ENCODE measurements around the gene CDC42EP2. TPM values are rescaled to one million over a fixed set of nuclear protein-coding genes. Genes with fewer than 3 reads are reported as not detected.

Gene CDC42EP2
- total RNA-seq, 1 donor from 2014 or later: 37.7 TPM

GRCh38 chr11:65277631-65278277 is 36.9 kb upstream of the CDC42EP2 start:
- Mint-ChIP-seq H3K27me3 (ENCODE audit: unreplicated experiment) (no peaks in the 10 kb centered on the region), H3K27ac (ENCODE audit: unreplicated experiment) (no peak overlapping the region), H3K4me1 (ENCODE audit: unreplicated experiment) (peaks cover 36% of the 10 kb centered on the region), H3K9me3 (ENCODE audit: unreplicated experiment) (no peaks in the 10 kb centered on the region), H3K4me3 (ENCODE audit: unreplicated experiment) (no peak overlapping the region), H3K36me3 (ENCODE audit: low read depth, unreplicated experiment) (peaks cover 10% of the 10 kb centered on the region)
- DNase-seq (ENCODE audit: low spot score): no peak
- TF ChIP-seq CTCF (IDR thresholded peaks at IDR 0.05; ENCODE audit: unreplicated experiment): no peak

GRCh38 chr11:65278356-65278755 is 36.3 kb upstream of the CDC42EP2 start:
- peaks cover 36% of the 10 kb centered on the region for H3K4me1 Mint-ChIP-seq (ENCODE audit: unreplicated experiment)
- H3K36me3 Mint-ChIP-seq (ENCODE audit: low read depth, unreplicated experiment): peaks cover 10% of the 10 kb centered on the region
- no peaks in the 10 kb centered on the region for H3K27me3 Mint-ChIP-seq (ENCODE audit: unreplicated experiment)
- H3K27ac Mint-ChIP-seq (ENCODE audit: unreplicated experiment): no peak overlapping the region
- TF ChIP-seq CTCF (IDR thresholded peaks at IDR 0.05; ENCODE audit: unreplicated experiment): no peak
- no peak overlapping the region for H3K4me3 Mint-ChIP-seq (ENCODE audit: unreplicated experiment)
- no peaks in the 10 kb centered on the region for H3K9me3 Mint-ChIP-seq (ENCODE audit: unreplicated experiment)
- no peak for DNase-seq (ENCODE audit: low spot score)

GRCh38 chr11:65279279-65279678 is 35.4 kb upstream of the CDC42EP2 start:
- H3K27me3 Mint-ChIP-seq (ENCODE audit: unreplicated experiment): no peaks in the 10 kb centered on the region
- TF ChIP-seq CTCF (IDR thresholded peaks at IDR 0.05; ENCODE audit: unreplicated experiment): no peak
- peaks cover 10% of the 10 kb centered on the region for H3K36me3 Mint-ChIP-seq (ENCODE audit: low read depth, unreplicated experiment)
- H3K27ac Mint-ChIP-seq (ENCODE audit: unreplicated experiment): peak overlapping the region; percentile 70
- DNase-seq (ENCODE audit: low spot score): no peak
- no peaks in the 10 kb centered on the region for H3K9me3 Mint-ChIP-seq (ENCODE audit: unreplicated experiment)
- no peak overlapping the region for H3K4me3 Mint-ChIP-seq (ENCODE audit: unreplicated experiment)
- H3K4me1 Mint-ChIP-seq (ENCODE audit: unreplicated experiment): peaks cover 36% of the 10 kb centered on the region

- no peak for TF ChIP-seq CTCF (IDR thresholded peaks at IDR 0.05; ENCODE audit: unreplicated experiment)
- Mint-ChIP-seq H3K27ac (ENCODE audit: unreplicated experiment) (peak overlapping the region; percentile 70), H3K27me3 (ENCODE audit: unreplicated experiment) (no peaks in the 10 kb centered on the region), H3K9me3 (ENCODE audit: unreplicated experiment) (no peaks in the 10 kb centered on the region), H3K4me1 (ENCODE audit: unreplicated experiment) (peaks cover 36% of the 10 kb centered on the region), H3K4me3 (ENCODE audit: unreplicated experiment) (peak overlapping the region; percentile 20), H3K36me3 (ENCODE audit: low read depth, unreplicated experiment) (peaks cover 10% of the 10 kb centered on the region)
- no peak for DNase-seq (ENCODE audit: low spot score)
These were observed 34.8 kb upstream of the CDC42EP2 start for GRCh38 chr11:65279741-65280440.

GRCh38 chr11:65280646-65281045 is 34.0 kb upstream of the CDC42EP2 start:
- TF ChIP-seq CTCF (IDR thresholded peaks at IDR 0.05; ENCODE audit: unreplicated experiment): no peak
- Mint-ChIP-seq H3K36me3 (ENCODE audit: low read depth, unreplicated experiment) (peaks cover 10% of the 10 kb centered on the region), H3K27ac (ENCODE audit: unreplicated experiment) (no peak overlapping the region), H3K4me1 (ENCODE audit: unreplicated experiment) (peaks cover 30% of the 10 kb centered on the region), H3K9me3 (ENCODE audit: unreplicated experiment) (no peaks in the 10 kb centered on the region), H3K27me3 (ENCODE audit: unreplicated experiment) (no peaks in the 10 kb centered on the region), H3K4me3 (ENCODE audit: unreplicated experiment) (no peak overlapping the region)
- no peak for DNase-seq (ENCODE audit: low spot score)
